Measurements from ENCODE around the gene GPRIN2. TPM values are rescaled to one million over a fixed set of nuclear protein-coding genes. Genes with fewer than 3 reads are reported as not detected.

GPRIN2 gene
- total RNA-seq, 1 experiment from 2014 or later, result 10.5 TPM

GRCh38 chr10:46560952-46561351 is 4.5 kb upstream of the GPRIN2 start:
- Histone ChIP-seq H2BK12ac (ENCODE audit: insufficient read length, low read depth, low read length) (no peak overlapping the region), H4K8ac (replicated peaks; ENCODE audit: insufficient read length, low read depth, low read length) (no peak overlapping the region), H4K20me1 (ENCODE audit: control insufficient read depth, insufficient read depth, insufficient read length) (no peaks in the 10 kb centered on the region), H3K4me2 (ENCODE audit: insufficient read depth, insufficient read length, low read length) (no peak overlapping the region), H3K4ac (ENCODE audit: low read depth, low read length) (no peak overlapping the region), H2AK5ac (ENCODE audit: insufficient read length, low read length) (no peak overlapping the region), H3K27me3 (ENCODE audit: insufficient read depth, low read length) (peaks cover 2% of the 10 kb centered on the region; the same call in 1 of the 2 replicates), H3K4me1 (ENCODE audit: insufficient read depth, low read length) (no peaks in the 10 kb centered on the region), H2BK20ac (ENCODE audit: low read depth, low read length, poor library complexity, severe bottlenecking) (no peak overlapping the region), H3K14ac (ENCODE audit: insufficient read depth, low read length) (no peak overlapping the region; the same call in 1 of the 2 replicates), H3K9ac (ENCODE audit: extremely low read depth, insufficient read length, low read length) (no peak overlapping the region), H3K27ac (ENCODE audit: insufficient read length, low read depth, low read length) (no peak overlapping the region), H3K56ac (ENCODE audit: insufficient read length, low read depth, low read length) (no peak overlapping the region), H3K18ac (ENCODE audit: insufficient read length, low read depth, low read length) (no peak overlapping the region), H2AFZ (ENCODE audit: low read length) (no peak overlapping the region), H2BK5ac (ENCODE audit: insufficient read length, low read length) (no peak overlapping the region), H2BK15ac (ENCODE audit: low read depth, low read length) (no peak overlapping the region), H4K91ac (ENCODE audit: insufficient read length, low read depth, low read length) (no peak overlapping the region), H3K9me3 (ENCODE audit: control insufficient read depth, low read depth, low read length) (no peaks in the 10 kb centered on the region), H2BK120ac (ENCODE audit: low read depth, low read length, poor library complexity, severe bottlenecking) (no peak overlapping the region), H4K5ac (ENCODE audit: insufficient read length, low read depth, low read length) (no peak overlapping the region), H3K79me1 (ENCODE audit: insufficient read depth, low read depth, low read length, poor library complexity, severe bottlenecking) (no peaks in the 10 kb centered on the region), H3K23me2 (ENCODE audit: insufficient read length, low read depth, low read length, poor library complexity, severe bottlenecking) (peaks cover 6% of the 10 kb centered on the region), H3T11ph (ENCODE audit: low read length) (no peak overlapping the region), H3K79me2 (ENCODE audit: insufficient read depth, low read length) (no peaks in the 10 kb centered on the region), H3K23ac (ENCODE audit: insufficient read length, low read depth, low read length) (no peak overlapping the region)
- WGBS (ENCODE audit: extremely low coverage, insufficient read length, low lambda C conversion rate), result no CpG with 5 or more reads among the region's 1 CpG
- H3K27ac Mint-ChIP-seq, result no peak overlapping the region
- DNase-seq, result no peak
- no peak for TF ChIP-seq CTCF (conservative IDR thresholded peaks at IDR 0.05)
- H3K9me3 Mint-ChIP-seq, result no peaks in the 10 kb centered on the region
- H3K4me1 Mint-ChIP-seq, result peaks cover 3 to 4% of the 10 kb centered on the region in 2 experiments; a peak in 3 of 4 replicates
- no peaks in the 10 kb centered on the region for H3K27me3 Mint-ChIP-seq (ENCODE audit: low read depth)
- no peak overlapping the region for H3K4me3 Mint-ChIP-seq
- H3K36me3 Mint-ChIP-seq (ENCODE audit: insufficient read depth in 1 of 3, low read depth in 3 of 3), result no peaks in the 10 kb centered on the region

All from H9 (cell line).